Measurements from ENCODE around the gene SPOCD1. TPM values are rescaled to one million over a fixed set of nuclear protein-coding genes. Genes with fewer than 3 reads are reported as not detected.

Gene SPOCD1
- total and polyA plus RNA-seq, 2 experiments from 2014 or later: 0.73 to 1.3 TPM

GRCh38 chr1:31752952-31753475 is 62.8 kb downstream of the SPOCD1 start (continued):
- TF ChIP-seq, protein P1, sequence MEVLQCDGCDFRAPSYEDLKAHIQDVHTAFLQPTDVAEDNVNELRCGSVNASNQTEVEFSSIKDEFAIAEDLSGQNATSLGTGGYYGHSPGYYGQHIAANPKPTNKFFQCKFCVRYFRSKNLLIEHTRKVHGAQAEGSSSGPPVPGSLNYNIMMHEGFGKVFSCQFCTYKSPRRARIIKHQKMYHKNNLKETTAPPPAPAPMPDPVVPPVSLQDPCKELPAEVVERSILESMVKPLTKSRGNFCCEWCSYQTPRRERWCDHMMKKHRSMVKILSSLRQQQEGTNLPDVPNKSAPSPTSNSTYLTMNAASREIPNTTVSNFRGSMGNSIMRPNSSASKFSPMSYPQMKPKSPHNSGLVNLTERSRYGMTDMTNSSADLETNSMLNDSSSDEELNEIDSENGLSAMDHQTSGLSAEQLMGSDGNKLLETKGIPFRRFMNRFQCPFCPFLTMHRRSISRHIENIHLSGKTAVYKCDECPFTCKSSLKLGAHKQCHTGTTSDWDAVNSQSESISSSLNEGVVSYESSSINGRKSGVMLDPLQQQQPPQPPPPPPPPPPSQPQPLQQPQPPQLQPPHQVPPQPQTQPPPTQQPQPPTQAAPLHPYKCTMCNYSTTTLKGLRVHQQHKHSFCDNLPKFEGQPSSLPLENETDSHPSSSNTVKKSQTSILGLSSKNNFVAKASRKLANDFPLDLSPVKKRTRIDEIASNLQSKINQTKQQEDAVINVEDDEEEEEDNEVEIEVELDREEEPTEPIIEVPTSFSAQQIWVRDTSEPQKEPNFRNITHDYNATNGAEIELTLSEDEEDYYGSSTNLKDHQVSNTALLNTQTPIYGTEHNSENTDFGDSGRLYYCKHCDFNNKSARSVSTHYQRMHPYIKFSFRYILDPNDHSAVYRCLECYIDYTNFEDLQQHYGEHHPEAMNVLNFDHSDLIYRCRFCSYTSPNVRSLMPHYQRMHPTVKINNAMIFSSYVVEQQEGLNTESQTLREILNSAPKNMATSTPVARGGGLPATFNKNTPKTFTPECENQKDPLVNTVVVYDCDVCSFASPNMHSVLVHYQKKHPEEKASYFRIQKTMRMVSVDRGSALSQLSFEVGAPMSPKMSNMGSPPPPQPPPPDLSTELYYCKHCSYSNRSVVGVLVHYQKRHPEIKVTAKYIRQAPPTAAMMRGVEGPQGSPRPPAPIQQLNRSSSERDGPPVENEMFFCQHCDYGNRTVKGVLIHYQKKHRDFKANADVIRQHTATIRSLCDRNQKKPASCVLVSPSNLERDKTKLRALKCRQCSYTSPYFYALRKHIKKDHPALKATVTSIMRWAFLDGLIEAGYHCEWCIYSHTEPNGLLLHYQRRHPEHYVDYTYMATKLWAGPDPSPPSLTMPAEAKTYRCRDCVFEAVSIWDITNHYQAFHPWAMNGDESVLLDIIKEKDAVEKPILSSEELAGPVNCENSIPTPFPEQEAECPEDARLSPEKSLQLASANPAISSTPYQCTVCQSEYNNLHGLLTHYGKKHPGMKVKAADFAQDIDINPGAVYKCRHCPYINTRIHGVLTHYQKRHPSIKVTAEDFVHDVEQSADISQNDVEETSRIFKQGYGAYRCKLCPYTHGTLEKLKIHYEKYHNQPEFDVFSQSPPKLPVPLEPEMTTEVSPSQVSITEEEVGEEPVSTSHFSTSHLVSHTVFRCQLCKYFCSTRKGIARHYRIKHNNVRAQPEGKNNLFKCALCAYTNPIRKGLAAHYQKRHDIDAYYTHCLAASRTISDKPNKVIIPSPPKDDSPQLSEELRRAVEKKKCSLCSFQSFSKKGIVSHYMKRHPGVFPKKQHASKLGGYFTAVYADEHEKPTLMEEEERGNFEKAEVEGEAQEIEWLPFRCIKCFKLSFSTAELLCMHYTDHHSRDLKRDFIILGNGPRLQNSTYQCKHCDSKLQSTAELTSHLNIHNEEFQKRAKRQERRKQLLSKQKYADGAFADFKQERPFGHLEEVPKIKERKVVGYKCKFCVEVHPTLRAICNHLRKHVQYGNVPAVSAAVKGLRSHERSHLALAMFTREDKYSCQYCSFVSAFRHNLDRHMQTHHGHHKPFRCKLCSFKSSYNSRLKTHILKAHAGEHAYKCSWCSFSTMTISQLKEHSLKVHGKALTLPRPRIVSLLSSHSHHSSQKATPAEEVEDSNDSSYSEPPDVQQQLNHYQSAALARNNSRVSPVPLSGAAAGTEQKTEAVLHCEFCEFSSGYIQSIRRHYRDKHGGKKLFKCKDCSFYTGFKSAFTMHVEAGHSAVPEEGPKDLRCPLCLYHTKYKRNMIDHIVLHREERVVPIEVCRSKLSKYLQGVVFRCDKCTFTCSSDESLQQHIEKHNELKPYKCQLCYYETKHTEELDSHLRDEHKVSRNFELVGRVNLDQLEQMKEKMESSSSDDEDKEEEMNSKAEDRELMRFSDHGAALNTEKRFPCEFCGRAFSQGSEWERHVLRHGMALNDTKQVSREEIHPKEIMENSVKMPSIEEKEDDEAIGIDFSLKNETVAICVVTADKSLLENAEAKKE (CRISPR knock-in tag; IDR thresholded peaks at IDR 0.05): no peak
- TF ChIP-seq POLR2AphosphoS5 (IDR thresholded peaks at IDR 0.05; ENCODE audit: low read depth): no peak
- TF ChIP-seq EZH2 (IDR thresholded peaks at IDR 0.05; ENCODE audit: low read depth, unreplicated experiment): no peak
- TF ChIP-seq JUNB (IDR thresholded peaks at IDR 0.05; ENCODE audit: unreplicated experiment): no peak

GRCh38 chr1:31752258-31752657 is 63.6 kb downstream of the SPOCD1 start:
- Histone ChIP-seq H3K27me3 (ENCODE audit: insufficient read depth) (no peaks in the 10 kb centered on the region), H3K27ac (ENCODE audit: low read depth) (no peak overlapping the region), H3K36me3 (ENCODE audit: insufficient read depth) (no peaks in the 10 kb centered on the region), H3K79me2 (replicated peaks; ENCODE audit: insufficient read depth) (0 out of 2 replicates have a peak, but pooled peaks cover 2% of the 10 kb centered on the region), H3F3A (replicated peaks; ENCODE audit: low read depth) (peaks cover 4% of the 10 kb centered on the region; the same call in 1 of the 2 replicates), H3K4me2 (peak overlapping the region; percentile 54; the same call in 1 of the 2 replicates), H3K9me2 (ENCODE audit: insufficient read depth) (no peaks in the 10 kb centered on the region), H2AFZ (no peak overlapping the region), H3K4me1 (ENCODE audit: insufficient read depth) (peaks cover 15% of the 10 kb centered on the region), H3K4me3 (peak overlapping the region; percentile 28; the same call in 1 of the 2 replicates), H4K20me1 (replicated peaks; ENCODE audit: insufficient read depth) (no peaks in the 10 kb centered on the region)
- Mint-ChIP-seq H3K9me3 (no peaks in the 10 kb centered on the region; the same call in 2 of the 3 replicates), H3K36me3 (ENCODE audit: low read depth) (no peaks in the 10 kb centered on the region; the same call in 2 of the 3 replicates), H3K27ac (no peak overlapping the region), H3K4me1 (peaks cover 44% of the 10 kb centered on the region), H3K27me3 (ENCODE audit: insufficient read depth, low read depth, poor library complexity) (peaks cover 10% of the 10 kb centered on the region), H3K4me3 (no peak overlapping the region)
- ATAC-seq (peak; percentile 49), DNase-seq (ENCODE audit: low spot score) (peak; percentile 55)
- TF ChIP-seq, protein P1 (CRISPR knock-in tag; IDR thresholded peaks at IDR 0.05): no peak
- TF ChIP-seq, protein P2, sequence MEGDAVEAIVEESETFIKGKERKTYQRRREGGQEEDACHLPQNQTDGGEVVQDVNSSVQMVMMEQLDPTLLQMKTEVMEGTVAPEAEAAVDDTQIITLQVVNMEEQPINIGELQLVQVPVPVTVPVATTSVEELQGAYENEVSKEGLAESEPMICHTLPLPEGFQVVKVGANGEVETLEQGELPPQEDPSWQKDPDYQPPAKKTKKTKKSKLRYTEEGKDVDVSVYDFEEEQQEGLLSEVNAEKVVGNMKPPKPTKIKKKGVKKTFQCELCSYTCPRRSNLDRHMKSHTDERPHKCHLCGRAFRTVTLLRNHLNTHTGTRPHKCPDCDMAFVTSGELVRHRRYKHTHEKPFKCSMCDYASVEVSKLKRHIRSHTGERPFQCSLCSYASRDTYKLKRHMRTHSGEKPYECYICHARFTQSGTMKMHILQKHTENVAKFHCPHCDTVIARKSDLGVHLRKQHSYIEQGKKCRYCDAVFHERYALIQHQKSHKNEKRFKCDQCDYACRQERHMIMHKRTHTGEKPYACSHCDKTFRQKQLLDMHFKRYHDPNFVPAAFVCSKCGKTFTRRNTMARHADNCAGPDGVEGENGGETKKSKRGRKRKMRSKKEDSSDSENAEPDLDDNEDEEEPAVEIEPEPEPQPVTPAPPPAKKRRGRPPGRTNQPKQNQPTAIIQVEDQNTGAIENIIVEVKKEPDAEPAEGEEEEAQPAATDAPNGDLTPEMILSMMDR (conservative IDR thresholded peaks at IDR 0.05; ENCODE audit: low read depth in 2 of 2): no peak
- no peak for TF ChIP-seq CREB1 (CRISPR knock-in tag; IDR thresholded peaks at IDR 0.05; ENCODE audit: low read depth)

All from GM23338 (cell line).